GM19351 (cell line): Measurements from ENCODE around the gene CPNE5.

ENCODE experiments used
- ATAC-seq: cut with Tn5 transposase; IDR thresholded peaks from one replicate; pipeline ENCODE4 v1.9.1; 2021; ENCODE audit warnings: mild to moderate bottlenecking, moderate library complexity; ENCODE audit not compliant: unreplicated experiment

CPNE5 gene

DNA sequence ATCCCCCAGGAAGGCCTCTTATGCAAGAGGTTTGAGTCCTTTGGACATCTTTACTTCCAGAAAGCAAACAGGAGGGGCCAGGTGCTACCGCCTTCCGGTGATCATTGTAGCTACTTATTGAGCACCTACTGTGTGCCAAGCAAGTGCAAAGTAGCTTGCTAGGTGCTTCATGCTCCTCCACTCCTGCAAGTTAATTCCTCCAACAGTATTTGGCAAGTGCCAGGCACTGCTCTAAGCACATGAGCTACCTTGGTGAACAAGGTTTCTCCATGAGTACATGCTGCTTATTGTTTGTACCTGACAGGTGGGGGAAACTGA, 2.3 kb downstream of the CPNE5 start:
- ATAC-seq = no peak

- no peak for ATAC-seq
Measured at GRCh38 chr6:36836111-36837021, 2.9 kb downstream of the CPNE5 start.

DNA sequence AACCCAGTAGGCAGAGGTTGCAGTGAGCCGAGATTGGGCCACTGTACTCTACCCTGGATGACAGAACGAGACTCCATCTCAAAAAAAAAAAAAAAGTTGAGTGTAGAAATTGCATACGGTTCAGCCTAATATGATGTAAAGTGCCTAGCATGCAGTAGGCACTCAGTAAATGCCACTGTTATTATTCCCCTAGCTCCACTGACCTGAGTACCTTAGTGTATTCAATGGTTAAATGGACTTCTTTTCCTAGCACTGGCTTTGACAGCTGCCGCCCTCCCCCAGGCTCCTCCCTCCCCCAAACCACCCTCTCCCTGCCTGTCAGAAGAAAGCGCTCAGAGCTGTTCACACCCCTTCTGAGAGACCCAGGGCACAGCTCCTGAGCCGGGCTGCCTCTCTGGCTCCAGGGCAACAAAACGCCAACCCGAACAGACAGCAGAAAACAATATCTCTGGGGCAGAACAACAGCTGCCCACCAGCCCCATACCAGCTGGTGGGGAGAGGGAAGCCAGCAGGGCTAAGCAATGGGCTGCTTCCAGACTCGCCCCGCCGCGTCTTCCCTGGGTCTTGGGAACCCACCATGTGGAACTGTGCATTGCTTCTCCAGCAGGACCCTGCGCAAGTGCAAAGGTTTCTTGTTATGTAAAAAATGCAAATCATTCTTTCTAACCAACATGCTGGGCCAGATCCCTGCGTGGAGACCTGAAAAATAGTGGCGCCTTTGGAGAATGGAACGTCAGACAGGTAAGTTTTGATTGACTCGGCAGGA, 4.5 kb downstream of the CPNE5 start:
- no peak for ATAC-seq

DNA sequence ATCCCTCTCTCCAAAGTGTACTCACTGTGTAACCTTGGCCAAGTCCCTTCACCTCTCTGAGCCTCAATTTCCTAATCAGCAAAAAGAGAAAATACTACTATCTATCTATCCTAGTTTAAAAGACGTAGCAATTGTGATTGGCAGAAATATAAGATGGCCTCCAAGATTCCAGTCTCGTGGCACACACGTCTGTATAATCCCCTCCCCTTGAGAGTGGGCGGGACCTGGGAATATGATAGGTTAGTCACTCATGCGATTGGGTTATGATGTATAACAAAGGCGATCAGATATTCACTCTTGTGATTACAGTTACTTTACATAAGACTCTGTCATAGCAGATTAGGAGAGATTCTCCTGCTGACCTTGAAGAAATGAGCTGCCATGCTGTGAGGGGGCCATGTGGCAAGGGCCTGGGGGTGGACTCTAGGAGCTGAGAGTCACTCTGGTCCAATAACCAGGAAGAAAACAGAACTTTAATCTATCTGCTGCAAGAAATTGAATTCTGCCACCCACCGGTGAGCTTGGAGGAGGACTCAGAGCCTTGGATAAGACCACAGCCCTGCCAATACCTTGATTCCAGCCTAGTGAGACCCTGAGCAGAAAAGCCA, 6.0 kb downstream of the CPNE5 start:
- ATAC-seq = no peak

- ATAC-seq = no peak
Measured at GRCh38 chr6:36832313-36832712, 6.9 kb downstream of the CPNE5 start.

- no peak for ATAC-seq
Measured at GRCh38 chr6:36830577-36830976, 8.7 kb downstream of the CPNE5 start.

GRCh38 chr6:36829919-36830544, 9.2 kb downstream of the CPNE5 start:
- no peak for ATAC-seq

GRCh38 chr6:36827261-36828079, 11.8 kb downstream of the CPNE5 start:
- no peak for ATAC-seq

DNA sequence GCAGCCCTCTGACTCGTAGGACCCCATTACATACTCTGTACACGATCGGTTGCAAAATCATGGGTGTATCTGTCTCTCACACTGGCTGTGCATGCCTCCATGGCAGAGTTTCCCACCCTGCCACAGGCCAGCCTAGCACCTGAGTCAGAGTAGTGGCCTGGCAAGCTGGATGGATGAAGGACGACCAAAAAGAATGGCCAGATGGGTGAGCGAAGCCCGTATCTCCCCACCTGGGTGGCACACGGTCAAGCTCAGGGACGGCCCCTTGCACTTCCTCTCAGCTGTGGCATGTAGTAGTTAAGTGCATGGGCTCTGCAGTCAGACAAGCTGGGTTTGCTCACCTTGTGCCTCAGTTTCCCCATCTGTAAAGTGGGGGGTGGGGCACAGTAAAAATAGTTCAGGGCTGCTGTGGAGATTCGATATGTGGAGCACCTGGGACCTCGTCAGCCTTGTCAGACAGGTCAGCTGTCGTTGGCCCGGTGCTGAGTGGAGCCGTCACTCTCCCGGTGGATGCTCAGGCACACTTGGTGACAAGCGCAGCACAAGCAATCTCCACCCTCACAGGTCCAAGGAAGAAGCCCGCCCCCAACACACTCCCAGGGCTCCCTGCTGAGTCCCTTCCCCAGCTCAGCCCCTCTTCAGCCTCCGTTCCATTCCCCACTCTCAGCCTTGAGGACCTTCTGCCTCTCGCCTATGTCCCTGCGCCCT, 12.6 kb downstream of the CPNE5 start:
- no peak for ATAC-seq

DNA sequence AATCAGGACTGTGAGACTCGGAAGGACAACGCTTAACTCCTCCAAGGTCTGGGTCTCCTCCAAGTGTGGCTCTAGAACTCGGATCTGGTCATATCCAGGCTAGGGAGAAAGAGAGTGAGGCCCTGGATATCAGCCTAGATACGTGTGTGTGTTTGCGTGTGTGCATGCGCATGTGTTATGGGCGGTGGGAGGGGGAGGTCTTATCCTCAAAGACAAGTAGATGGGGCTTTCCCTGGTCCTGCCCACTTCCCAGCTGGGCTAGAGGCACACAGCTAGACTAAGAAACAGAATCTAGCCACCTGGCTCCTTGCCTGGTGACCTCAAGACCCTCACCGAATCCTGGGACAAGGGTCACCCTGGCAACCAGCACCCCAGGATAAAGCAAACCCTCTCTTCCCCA, 13.2 kb downstream of the CPNE5 start:
- ATAC-seq = no peak

DNA sequence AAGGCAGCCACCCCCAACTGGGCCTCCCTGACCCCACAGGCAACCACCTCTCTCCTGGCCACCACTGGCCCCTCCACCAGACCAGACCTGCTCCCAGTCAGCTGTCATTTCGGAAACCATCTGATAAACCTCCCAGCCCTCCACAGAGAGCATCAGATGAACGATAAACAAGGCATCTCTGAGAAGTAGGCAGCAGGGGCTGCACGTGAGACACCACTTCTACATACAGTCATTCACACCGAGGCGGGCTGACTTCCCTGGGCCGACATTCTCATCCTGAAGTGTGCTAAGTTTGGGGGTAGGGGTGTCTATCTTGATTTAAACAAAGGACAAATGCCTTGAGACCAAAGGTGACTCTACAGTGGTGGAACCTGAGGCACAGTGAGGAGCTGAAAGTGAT, 13.8 kb downstream of the CPNE5 start:
- no peak for ATAC-seq

GRCh38 chr6:36824253-36824652, 15.0 kb downstream of the CPNE5 start:
- no peak for ATAC-seq

DNA sequence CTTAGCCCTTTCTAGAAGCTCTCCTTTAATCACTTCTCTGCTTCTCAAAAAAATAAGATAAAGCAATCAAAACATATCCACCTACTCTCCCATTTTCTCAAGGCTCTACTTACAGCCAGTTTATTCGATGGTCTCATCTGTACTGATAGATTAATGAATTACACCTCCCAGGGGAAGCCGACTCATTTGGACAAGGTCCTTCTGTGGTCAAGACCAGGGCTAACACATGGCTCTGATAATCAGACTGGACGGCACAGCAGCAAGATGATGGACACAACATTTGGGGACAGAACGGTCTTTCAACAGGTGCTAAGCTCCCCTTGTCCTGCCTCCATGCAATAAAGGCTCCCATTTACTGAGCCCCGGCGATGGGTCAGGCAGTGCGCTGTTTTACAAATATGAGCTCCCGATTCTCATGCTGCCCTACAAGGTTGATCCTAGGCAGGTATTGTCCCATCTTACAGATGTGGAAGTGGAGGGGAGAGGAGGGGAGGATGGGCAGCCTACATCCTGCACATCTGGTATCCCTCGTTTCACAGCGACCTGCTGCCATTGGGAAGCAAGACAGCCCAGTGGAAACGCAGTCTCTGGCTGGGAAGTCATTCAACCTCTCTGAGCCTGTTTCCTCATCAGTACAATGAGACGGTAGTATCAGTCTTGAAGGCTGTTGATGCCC, 15.7 kb downstream of the CPNE5 start:
- ATAC-seq = no peak

DNA sequence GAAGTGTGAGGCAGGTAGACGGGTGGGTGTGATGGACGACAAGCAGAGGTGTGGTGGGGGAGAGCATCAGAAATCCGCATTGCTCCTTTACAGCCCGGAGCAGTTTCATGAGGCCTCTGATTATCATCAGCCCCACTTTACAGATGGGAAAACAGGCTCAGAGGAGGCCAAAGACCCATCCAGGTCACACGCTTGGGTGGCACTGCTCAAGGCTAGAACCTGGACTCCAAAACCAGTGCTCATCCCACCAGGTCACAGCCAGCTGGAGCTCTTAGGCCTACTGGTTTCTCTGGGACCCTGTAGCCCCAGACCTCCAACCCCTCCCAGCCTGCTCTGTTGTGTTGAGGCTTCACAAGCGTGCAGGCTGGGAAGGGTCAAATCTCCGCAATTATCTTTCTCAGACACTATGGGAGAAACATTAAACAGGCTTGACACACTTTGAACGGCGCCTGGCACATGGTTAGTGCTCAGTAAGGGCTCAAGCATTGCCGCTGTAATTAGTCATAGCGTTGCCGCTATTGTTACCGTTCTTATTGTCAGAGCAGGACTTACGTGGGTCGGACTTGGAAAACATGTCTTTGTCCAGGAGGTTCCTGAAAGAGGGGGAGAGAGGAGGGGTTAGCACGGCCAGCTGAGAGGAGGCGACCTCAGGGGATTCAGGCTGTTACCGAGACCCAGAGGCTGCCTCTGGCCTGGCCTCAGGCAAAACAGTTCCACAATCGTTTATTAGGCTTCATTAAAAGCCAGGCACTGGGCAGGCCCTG, 16.6 kb downstream of the CPNE5 start:
- ATAC-seq = no peak

- no peak for ATAC-seq
Measured at GRCh38 chr6:36821581-36822335, 17.5 kb downstream of the CPNE5 start.

DNA sequence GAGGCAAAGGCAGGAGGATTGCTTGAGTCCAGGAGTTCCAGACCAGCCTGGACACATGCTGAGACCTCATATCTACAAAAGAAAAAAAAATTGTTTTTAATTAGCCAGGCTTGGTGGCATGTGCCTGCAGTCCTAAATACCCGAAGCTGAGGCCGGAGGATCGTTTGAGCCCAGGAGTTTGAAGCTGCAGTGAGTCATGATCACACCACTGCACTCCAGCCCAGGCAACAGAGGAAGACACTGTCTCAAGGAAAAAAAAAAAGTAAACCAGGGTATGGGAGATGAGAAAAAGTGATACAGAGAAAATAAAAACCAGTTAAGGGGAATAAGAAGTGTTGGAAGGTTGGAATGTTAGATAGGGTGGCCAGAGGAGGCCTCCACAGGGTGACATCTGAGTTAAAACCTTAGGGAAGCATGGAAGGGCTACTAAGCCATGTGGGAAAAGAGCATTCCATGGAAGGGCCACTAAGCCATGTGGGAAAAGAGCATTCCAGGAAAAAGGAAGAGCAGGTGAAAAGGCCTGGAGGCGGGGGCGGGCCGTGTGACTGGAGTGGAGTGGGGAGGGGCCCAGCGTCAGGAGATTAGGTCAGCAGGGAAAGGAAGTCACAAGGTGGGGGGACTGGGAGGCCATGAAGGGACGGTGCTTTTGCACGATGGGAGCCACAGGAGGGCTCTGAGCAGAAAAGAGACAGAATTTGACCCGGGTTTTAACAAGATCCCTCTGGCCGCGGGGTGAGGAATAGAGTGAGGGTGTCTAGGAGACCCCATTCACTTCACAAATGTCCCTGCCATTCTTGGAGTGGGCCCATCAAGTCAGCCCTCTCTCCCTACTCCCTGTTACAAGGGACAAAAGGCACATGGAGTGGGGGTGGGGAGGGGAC, 18.3 kb downstream of the CPNE5 start:
- ATAC-seq = no peak

- no peak for ATAC-seq
Measured at GRCh38 chr6:36818756-36819155, 20.5 kb downstream of the CPNE5 start.
